Parathyroid adenoma (tissue), 2 donors: ENCODE measurements around the gene NEO1.

ENCODE experiments used
- H2AFZ ChIP-seq: fragments of 300-600 bp; sonication (generic); one replicate; pipeline ENCODE4 v1.7.0; 2017; ENCODE audit warnings: antibody characterized with exemption, mild to moderate bottlenecking
- H3K27ac ChIP-seq: fragments of 300-600 bp; sonication (generic); one replicate; pipeline ENCODE4 v1.7.0; 2017
- H3K27me3 ChIP-seq: fragments of 300-600 bp; sonication (generic); one replicate; pipeline ENCODE4 v1.7.0; 2017; ENCODE audit warnings: low read length; ENCODE audit not compliant: control insufficient read depth, insufficient read depth
- H3K36me3 ChIP-seq: fragments of 300-600 bp; sonication (generic); one replicate; pipeline ENCODE4 v1.7.0; 2017; ENCODE audit warnings: low read length; ENCODE audit not compliant: control insufficient read depth, insufficient read depth
- H3K4me1 ChIP-seq: fragments of 300-600 bp; sonication (generic); one replicate; pipeline ENCODE4 v1.7.0; 2017; ENCODE audit warnings: control low read depth
- H3K4me2 ChIP-seq: fragments of 300-600 bp; sonication (generic); one replicate; pipeline ENCODE4 v1.7.0; 2017; ENCODE audit warnings: low read length
- H3K4me3 ChIP-seq: fragments of 300-600 bp; sonication (generic); one replicate; pipeline ENCODE4 v1.7.0; 2017; ENCODE audit warnings: low read depth, low read length
- H3K79me2 ChIP-seq: fragments of 300-600 bp; sonication (generic); one replicate; pipeline ENCODE4 v1.7.0; 2017; ENCODE audit warnings: control low read depth
- H3K9ac ChIP-seq: fragments of 300-600 bp; sonication (generic); one replicate; pipeline ENCODE4 v1.7.0; 2017; ENCODE audit warnings: mild to moderate bottlenecking
- H3K9me3 ChIP-seq: fragments of 300-600 bp; sonication (generic); one replicate; pipeline ENCODE4 v1.7.0; 2017; ENCODE audit warnings: low read length; ENCODE audit not compliant: control insufficient read depth
- CTCF ChIP-seq: fragments of 300-600 bp; sonication (generic); IDR thresholded peaks from one replicate; pipeline ENCODE4 v1.7.0; 2017; ENCODE audit warnings: antibody characterized with exemption, mild to moderate bottlenecking
- donor health status: primary hyperparathyroidism.

Gene NEO1

GRCh38 chr15:73017987-73018386 is 34.3 kb upstream of the NEO1 start:
- no peaks in the 10 kb centered on the region for H3K27me3 ChIP-seq
- no peak overlapping the region for H3K4me3 ChIP-seq
- no peaks in the 10 kb centered on the region for H3K9me3 ChIP-seq
- H2AFZ ChIP-seq: no peak overlapping the region
- H3K4me2 ChIP-seq: no peak overlapping the region
- H3K4me1 ChIP-seq: peaks cover 2% of the 10 kb centered on the region
- no peaks in the 10 kb centered on the region for H3K36me3 ChIP-seq
- H3K79me2 ChIP-seq: no peaks in the 10 kb centered on the region
- no peak overlapping the region for H3K9ac ChIP-seq
- H3K27ac ChIP-seq: no peak overlapping the region
- TF ChIP-seq CTCF: no peak

DNA sequence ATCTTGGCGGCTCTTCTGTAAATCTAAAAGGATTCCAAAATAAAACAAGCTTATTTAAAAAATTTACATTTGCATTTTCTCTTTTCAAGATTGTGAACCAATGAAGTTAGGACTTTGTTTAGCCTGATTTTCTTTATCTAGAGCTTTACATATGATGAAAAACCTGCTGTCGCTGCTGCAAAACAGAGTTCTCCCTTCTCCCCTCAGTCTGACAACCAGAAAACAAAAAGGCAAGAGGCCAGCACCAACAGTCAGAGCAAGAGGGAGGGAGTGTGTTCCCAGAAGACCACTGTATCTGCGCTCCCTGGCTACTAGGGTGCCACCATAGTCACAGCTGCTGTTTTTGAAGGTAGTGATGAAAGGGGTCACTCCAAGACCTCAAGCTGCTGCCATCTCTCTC is 33.1 kb upstream of the NEO1 start:
- H3K9ac ChIP-seq: no peak overlapping the region
- no peaks in the 10 kb centered on the region for H3K79me2 ChIP-seq
- H3K36me3 ChIP-seq: no peaks in the 10 kb centered on the region
- no peak overlapping the region for H3K4me2 ChIP-seq
- no peak overlapping the region for H3K4me3 ChIP-seq
- H3K27ac ChIP-seq: no peak overlapping the region
- TF ChIP-seq CTCF: no peak
- no peak overlapping the region for H2AFZ ChIP-seq
- no peaks in the 10 kb centered on the region for H3K9me3 ChIP-seq
- peaks cover 2% of the 10 kb centered on the region for H3K4me1 ChIP-seq
- no peaks in the 10 kb centered on the region for H3K27me3 ChIP-seq

DNA sequence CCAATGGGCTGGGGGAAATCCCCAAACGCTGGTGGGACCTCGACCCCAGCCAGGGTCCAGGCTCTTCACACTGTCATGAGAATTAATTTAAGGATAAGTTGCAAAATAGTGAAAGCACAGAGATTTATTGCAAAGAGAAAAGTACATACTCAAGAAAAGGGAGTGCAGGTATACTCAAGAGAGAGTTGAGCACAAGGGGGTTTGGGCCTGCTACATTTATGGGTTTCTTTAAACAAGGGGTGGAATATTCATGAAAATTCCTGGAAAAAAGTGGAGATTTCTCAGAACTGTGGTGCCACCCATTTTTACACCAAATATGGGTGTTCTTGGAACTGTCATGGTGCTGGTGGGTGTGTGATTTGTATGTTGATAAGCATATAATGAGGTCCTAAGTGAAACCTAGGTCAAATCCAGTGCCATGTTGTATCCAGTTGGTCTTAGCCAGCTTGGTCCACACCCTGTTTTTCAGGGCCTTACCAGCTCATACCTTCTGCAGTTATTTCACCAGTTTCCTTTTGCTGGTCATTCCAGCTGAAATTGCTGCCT is 32.6 kb upstream of the NEO1 start:
- Histone ChIP-seq H3K79me2 (no peaks in the 10 kb centered on the region), H3K4me3 (no peak overlapping the region), H3K9me3 (no peaks in the 10 kb centered on the region), H3K9ac (no peak overlapping the region), H3K4me2 (no peak overlapping the region), H2AFZ (no peak overlapping the region), H3K27ac (no peak overlapping the region), H3K36me3 (no peaks in the 10 kb centered on the region), H3K27me3 (no peaks in the 10 kb centered on the region), H3K4me1 (peaks cover 2% of the 10 kb centered on the region)
- no peak for TF ChIP-seq CTCF

DNA sequence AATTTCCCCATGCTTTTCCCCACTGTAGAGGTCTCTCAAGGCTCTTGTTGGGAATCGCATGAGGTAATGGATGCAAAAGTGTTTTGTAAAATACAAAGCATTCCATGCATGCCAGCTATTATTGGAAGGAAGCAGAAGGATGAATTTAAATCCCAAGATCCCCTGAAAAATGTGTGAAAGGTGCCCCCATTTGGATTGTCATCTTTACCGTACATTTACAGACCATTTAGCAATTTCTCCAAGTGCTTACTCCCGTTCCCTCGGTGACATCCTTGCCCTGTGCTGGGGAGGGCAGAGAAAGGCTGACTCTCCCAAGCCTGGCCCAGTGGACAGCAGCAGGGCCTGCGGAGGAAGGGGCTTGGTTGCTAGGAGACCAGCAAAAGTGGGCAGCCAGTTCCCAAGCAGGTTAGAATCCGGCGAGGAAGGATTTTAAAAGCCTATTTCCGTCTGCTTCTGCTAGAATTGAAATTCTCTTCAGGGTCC is 31.1 kb upstream of the NEO1 start:
- H3K9ac ChIP-seq: no peak overlapping the region
- H3K4me3 ChIP-seq: no peak overlapping the region
- no peaks in the 10 kb centered on the region for H3K36me3 ChIP-seq
- H2AFZ ChIP-seq: peak overlapping the region; percentile 60
- H3K4me1 ChIP-seq: peaks cover 2% of the 10 kb centered on the region
- H3K27me3 ChIP-seq: no peaks in the 10 kb centered on the region
- no peaks in the 10 kb centered on the region for H3K9me3 ChIP-seq
- no peaks in the 10 kb centered on the region for H3K79me2 ChIP-seq
- no peak for TF ChIP-seq CTCF
- no peak overlapping the region for H3K4me2 ChIP-seq
- no peak overlapping the region for H3K27ac ChIP-seq

- no peaks in the 10 kb centered on the region for H3K36me3 ChIP-seq
- H3K27me3 ChIP-seq: no peaks in the 10 kb centered on the region
- H3K79me2 ChIP-seq: no peaks in the 10 kb centered on the region
- peaks cover 2% of the 10 kb centered on the region for H3K4me1 ChIP-seq
- no peak overlapping the region for H3K27ac ChIP-seq
- no peak for TF ChIP-seq CTCF
- peak overlapping the region; percentile 59 for H2AFZ ChIP-seq
- H3K9me3 ChIP-seq: no peaks in the 10 kb centered on the region
- H3K9ac ChIP-seq: no peak overlapping the region
- no peak overlapping the region for H3K4me3 ChIP-seq
- H3K4me2 ChIP-seq: peak overlapping the region; percentile 15
Observed at GRCh38 chr15:73022161-73022560, 30.1 kb upstream of the NEO1 start.
